Mesenchymal stem cell (in vitro differentiated cells and primary cell): ENCODE results near the gene CCNI.
"Not testable (repeated sequence)": the region's sequence is repeated elsewhere in the genome, so short reads cannot be mapped to it uniquely, and the experiment has no call there.

ENCODE experiments used
- DNase-seq: peaks from one replicate; pipeline ENCODE4 v3.0.0-alpha.2; 2013
- H2AFZ ChIP-seq: one replicate; pipeline ENCODE4 v1.6.1; 2013; ENCODE audit warnings: low read depth, mild to moderate bottlenecking, control low read depth, inconsistent platforms, low read length, moderate library complexity
- H2AK5ac ChIP-seq: 2 replicates; pipeline ENCODE4 v1.6.1; 2013; ENCODE audit warnings: low read length, moderate library complexity, mild to moderate bottlenecking, inconsistent platforms; ENCODE audit not compliant: severe bottlenecking
- H2BK120ac ChIP-seq: one replicate; pipeline ENCODE4 v1.6.1; 2013; ENCODE audit warnings: low read depth, mild to moderate bottlenecking, inconsistent platforms, low read length, moderate library complexity
- H2BK12ac ChIP-seq, 2 experiments: one replicate each; pipeline ENCODE4 v1.6.1; 2013; ENCODE audit warnings: inconsistent platforms in 2 of 2, low read length in 2 of 2, mild to moderate bottlenecking in 2 of 2, moderate library complexity in 2 of 2, control low read depth in 1 of 2
- H2BK15ac ChIP-seq: one replicate; pipeline ENCODE4 v1.6.1; 2013; ENCODE audit warnings: mild to moderate bottlenecking, low read depth, inconsistent platforms; ENCODE audit not compliant: poor library complexity, severe bottlenecking
- H2BK5ac ChIP-seq: 2 replicates; pipeline ENCODE4 v1.6.1; 2013; ENCODE audit warnings: low read depth, mild to moderate bottlenecking, low read length, control low read depth, inconsistent platforms; ENCODE audit not compliant: poor library complexity, severe bottlenecking
- H3K14ac ChIP-seq, 2 experiments: one replicate each; pipeline ENCODE4 v1.6.1; 2013; ENCODE audit warnings: inconsistent platforms in 2 of 2, low read length in 2 of 2, control low read depth in 1 of 2, mild to moderate bottlenecking in 1 of 2, moderate library complexity in 1 of 2
- H3K18ac ChIP-seq, 2 experiments: one replicate each; pipeline ENCODE4 v1.6.1; 2013; ENCODE audit warnings: inconsistent platforms in 2 of 2, low read length in 2 of 2, control low read depth in 1 of 2, low read depth in 1 of 2, mild to moderate bottlenecking in 1 of 2
- H3K23ac ChIP-seq, 2 experiments: one replicate each; pipeline ENCODE4 v1.6.1; 2013; ENCODE audit warnings: inconsistent platforms in 2 of 2, low read length in 2 of 2, mild to moderate bottlenecking in 2 of 2, moderate library complexity in 2 of 2, control low read depth in 1 of 2
- H3K27ac ChIP-seq: 2 replicates; pipeline ENCODE4 v1.5.1; 2013; ENCODE audit warnings: mild to moderate bottlenecking, moderate library complexity, low read length, control low read depth, inconsistent platforms; ENCODE audit not compliant: poor library complexity, severe bottlenecking
- H3K27me3 ChIP-seq, 2 experiments: 2 replicates each; pipeline versions ENCODE4 v1.6.1 to v1.7.0; 2013; ENCODE audit warnings: low read length in 2 of 2, mild to moderate bottlenecking in 2 of 2, moderate library complexity in 2 of 2, control low read depth in 1 of 2, inconsistent platforms in 1 of 2; ENCODE audit not compliant: control insufficient read depth in 1 of 2, insufficient read depth in 1 of 2
- H3K36me3 ChIP-seq, 2 experiments: 2 replicates each; pipeline versions ENCODE4 v1.6.1 to v1.7.0; 2013; ENCODE audit warnings: low read length in 2 of 2, control low read depth in 1 of 2, inconsistent platforms in 1 of 2, low read depth in 1 of 2, mild to moderate bottlenecking in 1 of 2; ENCODE audit not compliant: insufficient read depth in 2 of 2, control insufficient read depth in 1 of 2
- H3K4ac ChIP-seq, 2 experiments: one replicate each; pipeline ENCODE4 v1.6.1; 2013; ENCODE audit warnings: inconsistent platforms in 2 of 2, low read length in 2 of 2, mild to moderate bottlenecking in 2 of 2, moderate library complexity in 2 of 2, control low read depth in 1 of 2, low read depth in 1 of 2
- H3K4me1 ChIP-seq: 2 replicates; pipeline ENCODE4 v1.6.1; 2013; ENCODE audit warnings: low read depth, low read length, control low read depth; ENCODE audit not compliant: control insufficient read depth, insufficient read depth
- H3K4me2 ChIP-seq: 2 replicates; pipeline ENCODE4 v1.6.1; 2013; ENCODE audit warnings: low read length, mild to moderate bottlenecking, inconsistent platforms; ENCODE audit not compliant: poor library complexity, severe bottlenecking
- H3K4me3 ChIP-seq, 2 experiments: 2 replicates each; pipeline versions ENCODE4 v1.5.1 to v1.7.0; 2013; ENCODE audit warnings: low read length in 2 of 2, mild to moderate bottlenecking in 2 of 2, control low read depth in 1 of 2, low read depth in 1 of 2; ENCODE audit not compliant: insufficient read depth in 1 of 2
- H3K79me1 ChIP-seq: replicated peaks from 2 replicates; pipeline ENCODE4 v1.6.1; 2013; ENCODE audit warnings: mild to moderate bottlenecking, control low read depth, low read length, inconsistent platforms; ENCODE audit not compliant: poor library complexity, severe bottlenecking
- H3K9ac ChIP-seq: 2 replicates; pipeline ENCODE4 v1.7.0; 2013; ENCODE audit warnings: mild to moderate bottlenecking, low read length, moderate library complexity
- H3K9me3 ChIP-seq: 2 replicates; pipeline ENCODE4 v1.7.0; 2013; ENCODE audit warnings: mild to moderate bottlenecking, low read length; ENCODE audit not compliant: control insufficient read depth
- H4K8ac ChIP-seq: one replicate; pipeline ENCODE4 v1.6.1; 2013; ENCODE audit warnings: inconsistent platforms, mild to moderate bottlenecking, low read length, moderate library complexity
- H4K91ac ChIP-seq: one replicate; pipeline ENCODE4 v1.6.1; 2013; ENCODE audit warnings: mild to moderate bottlenecking, low read length, inconsistent platforms
- WGBS: methylation state at CpG from one replicate; pipeline ENCODE4 v1.1.7; 2013; ENCODE audit warnings: mixed read lengths; 5-methylcytosine and 5-hydroxymethylcytosine counted together

Gene CCNI

GRCh38 chr4:77092975-77093374 is 17.2 kb upstream of the CCNI start:
- no peak overlapping the region for H3K23ac ChIP-seq
- H3K18ac ChIP-seq, result peak overlapping the region in 1 of 2 experiments; percentile 21
- H2AFZ ChIP-seq, result no peak overlapping the region
- H3K79me1 ChIP-seq, result peaks cover 1% of the 10 kb centered on the region
- no peaks in the 10 kb centered on the region for H3K9me3 ChIP-seq
- H4K91ac ChIP-seq, result no peak overlapping the region
- no peak overlapping the region for H2BK12ac ChIP-seq
- no peak overlapping the region for H2BK120ac ChIP-seq
- no peak overlapping the region for H3K4ac ChIP-seq
- no peak overlapping the region for H3K4me3 ChIP-seq
- WGBS, result 83% methylated on average over 2 of the region's 2 CpGs
- no peaks in the 10 kb centered on the region for H3K27me3 ChIP-seq
- H3K36me3 ChIP-seq, result no peaks in the 10 kb centered on the region
- H2BK15ac ChIP-seq, result no peak overlapping the region
- no peak overlapping the region for H3K14ac ChIP-seq
- H4K8ac ChIP-seq, result no peak overlapping the region
- peak overlapping the region; percentile 18 for H3K9ac ChIP-seq
- peak overlapping the region; percentile 93 for H2AK5ac ChIP-seq
- peak; percentile 15 for DNase-seq
- H3K4me2 ChIP-seq, result no peak overlapping the region
- peaks cover 7% of the 10 kb centered on the region for H3K4me1 ChIP-seq
- peak overlapping the region; percentile 46 for H2BK5ac ChIP-seq
- peak overlapping the region; percentile 95 for H3K27ac ChIP-seq

DNA sequence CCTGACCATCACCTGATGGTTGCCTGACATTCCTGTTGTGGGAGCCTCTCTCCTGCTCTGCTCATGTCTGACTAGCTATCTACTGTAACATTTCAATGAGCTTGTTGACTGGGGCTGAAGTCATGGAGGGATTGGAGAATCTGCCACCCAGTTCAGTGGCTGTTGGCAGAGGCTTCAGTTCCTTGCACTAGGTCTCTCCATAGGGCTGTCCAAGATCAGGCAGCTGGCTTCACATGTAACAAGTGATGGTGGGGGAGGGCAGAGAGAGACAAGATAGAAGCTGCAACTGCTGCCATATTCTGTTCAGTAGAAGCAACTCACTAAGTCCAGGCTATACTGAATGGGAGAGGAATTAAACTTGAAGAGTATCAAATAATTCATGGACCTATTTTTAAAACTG is 14.1 kb upstream of the CCNI start:
- Histone ChIP-seq H2AK5ac (no peak overlapping the region), H2AFZ (no peak overlapping the region), H3K27me3 (no peaks in the 10 kb centered on the region), H3K4me3 (no peak overlapping the region), H3K9me3 (no peaks in the 10 kb centered on the region), H3K79me1 (peaks cover 1% of the 10 kb centered on the region), H3K27ac (no peak overlapping the region), H3K4me1 (peaks cover 7% of the 10 kb centered on the region), H3K4me2 (no peak overlapping the region), H3K36me3 (no peaks in the 10 kb centered on the region), H4K91ac (no peak overlapping the region), H2BK15ac (no peak overlapping the region), H3K23ac (no peak overlapping the region), H2BK5ac (no peak overlapping the region), H3K14ac (no peak overlapping the region), H2BK12ac (no peak overlapping the region), H2BK120ac (no peak overlapping the region), H3K4ac (no peak overlapping the region), H4K8ac (no peak overlapping the region), H3K9ac (no peak overlapping the region), H3K18ac (no peak overlapping the region)
- DNase-seq, result no peak

GRCh38 chr4:77087027-77087426 is 11.2 kb upstream of the CCNI start:
- H3K27me3 ChIP-seq, H3K4me3 ChIP-seq, H3K23ac ChIP-seq, H2BK5ac ChIP-seq, H3K4me1 ChIP-seq, H3K4ac ChIP-seq, H3K27ac ChIP-seq, H3K9me3 ChIP-seq, H3K18ac ChIP-seq, H4K91ac ChIP-seq, H3K9ac ChIP-seq, H4K8ac ChIP-seq, H3K4me2 ChIP-seq, H2BK15ac ChIP-seq, H2BK12ac ChIP-seq, H2BK120ac ChIP-seq, H3K36me3 ChIP-seq, H3K79me1 ChIP-seq, H2AFZ ChIP-seq, H2AK5ac ChIP-seq, H3K14ac ChIP-seq, DNase-seq: not testable (repeated sequence)
- 100% methylated on average over 1 of the region's 1 CpG for WGBS

GRCh38 chr4:77084019-77084639 is 8.3 kb upstream of the CCNI start:
- no peaks in the 10 kb centered on the region for H3K27me3 ChIP-seq
- H2BK120ac ChIP-seq, result no peak overlapping the region
- H2AK5ac ChIP-seq, result no peak overlapping the region
- no peaks in the 10 kb centered on the region for H3K4me1 ChIP-seq
- no peak overlapping the region for H2BK15ac ChIP-seq
- no peak overlapping the region for H2BK12ac ChIP-seq
- DNase-seq, result no peak
- no peak overlapping the region for H3K4ac ChIP-seq
- H4K8ac ChIP-seq, result no peak overlapping the region
- no peak overlapping the region for H3K4me2 ChIP-seq
- H3K14ac ChIP-seq, result no peak overlapping the region
- H3K4me3 ChIP-seq, result no peak overlapping the region
- no peak overlapping the region for H2AFZ ChIP-seq
- no peaks in the 10 kb centered on the region for H3K9me3 ChIP-seq
- 71% methylated on average over 10 of the region's 10 CpGs for WGBS
- no peak overlapping the region for H3K27ac ChIP-seq
- no peak overlapping the region for H2BK5ac ChIP-seq
- H3K9ac ChIP-seq, result no peak overlapping the region
- H3K36me3 ChIP-seq, result no peaks in the 10 kb centered on the region
- H4K91ac ChIP-seq, result no peak overlapping the region
- peaks cover 3% of the 10 kb centered on the region for H3K79me1 ChIP-seq
- no peak overlapping the region for H3K18ac ChIP-seq
- H3K23ac ChIP-seq, result no peak overlapping the region
